Measurements from ENCODE around the gene TNIK.
A peak's percentile ranks its signal among the peaks of the same experiment; 100 is the strongest.

The TNIK gene

GRCh38 chr3:171072432-171072831 is 387.8 kb downstream of the TNIK start:
- DNase-seq (ENCODE audit: low read depth) = no peak

GRCh38 chr3:171068658-171069057 is 391.5 kb downstream of the TNIK start:
- DNase-seq (ENCODE audit: low read depth) = peak; percentile 38

DNA sequence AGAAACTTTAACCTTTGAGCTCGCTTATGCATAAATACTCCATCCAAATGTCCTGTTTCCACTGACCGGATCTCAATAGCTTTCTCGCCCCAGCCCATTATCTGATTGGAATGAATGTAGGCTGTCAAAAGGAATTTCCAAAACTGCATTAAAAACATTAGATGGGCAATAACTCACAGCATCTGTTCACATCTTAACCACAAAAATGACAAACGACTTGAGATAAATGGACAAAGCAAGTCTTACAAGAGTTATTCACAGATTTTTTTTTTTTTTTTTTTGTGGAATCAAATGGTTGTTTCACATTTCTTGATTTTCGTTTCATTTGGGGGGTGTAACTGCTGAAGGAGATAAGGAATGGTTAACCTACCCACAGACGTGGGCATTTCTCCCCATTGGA is 394.0 kb downstream of the TNIK start:
- DNase-seq (ENCODE audit: low read depth) = no peak

DNA sequence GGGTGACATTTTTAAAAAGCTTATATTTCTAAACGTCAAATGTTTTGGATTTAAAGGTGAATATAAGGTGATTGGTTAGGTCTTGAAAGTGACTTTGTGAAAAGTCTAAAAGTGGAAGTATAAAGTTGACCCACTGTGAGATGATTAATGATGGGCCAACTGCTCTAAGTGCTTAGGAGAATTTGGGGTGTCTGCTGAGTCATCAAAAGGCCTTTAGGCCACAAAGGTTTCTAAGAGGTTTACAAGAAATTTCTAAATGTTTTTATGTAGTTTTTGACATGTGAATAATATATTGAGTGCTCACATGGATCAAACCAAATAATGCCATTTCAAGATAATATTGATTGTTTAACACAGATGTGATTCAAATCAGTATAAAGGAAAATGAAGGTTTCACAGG is 394.5 kb downstream of the TNIK start:
- no peak for DNase-seq (ENCODE audit: low read depth)

DNA sequence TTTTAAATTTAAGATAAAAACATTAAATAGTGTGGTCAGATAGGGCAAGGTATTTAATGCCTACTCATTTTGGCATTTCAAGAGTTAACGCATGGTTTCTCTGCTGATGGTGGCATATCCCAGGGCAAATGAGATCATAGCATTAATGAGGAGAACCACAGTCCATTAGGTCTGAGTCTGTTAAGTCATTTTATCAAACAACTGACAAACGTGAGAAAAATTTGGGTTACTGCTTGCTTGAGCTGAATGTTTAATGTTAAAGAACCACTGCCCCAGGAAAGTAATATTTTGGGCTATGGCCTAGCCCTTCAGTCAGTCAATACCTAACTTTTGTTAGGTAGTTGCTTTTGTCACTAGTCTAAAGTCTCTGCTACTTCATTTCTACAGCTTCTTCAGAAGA is 395.7 kb downstream of the TNIK start:
- DNase-seq (ENCODE audit: low read depth) = peak; percentile 43

DNA sequence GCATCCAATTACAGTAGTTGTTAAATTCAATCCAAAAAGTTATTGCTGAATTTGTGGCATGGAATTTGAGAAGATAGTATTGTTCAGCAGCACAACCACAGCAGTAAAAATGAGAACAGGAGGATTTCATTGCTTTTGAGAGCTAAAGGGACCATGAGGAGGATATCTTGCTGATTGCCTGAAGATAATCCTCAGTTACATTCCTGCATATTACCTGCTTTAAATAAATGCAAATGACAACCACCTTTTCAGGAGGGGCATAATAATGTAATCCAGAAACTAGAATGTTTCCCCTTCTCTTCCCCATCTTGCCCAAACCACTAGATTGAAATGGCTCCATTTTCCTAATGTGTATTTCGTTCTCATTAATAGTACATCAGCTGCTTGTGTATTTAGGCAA is 398.5 kb downstream of the TNIK start:
- DNase-seq (ENCODE audit: low read depth) = no peak

DNA sequence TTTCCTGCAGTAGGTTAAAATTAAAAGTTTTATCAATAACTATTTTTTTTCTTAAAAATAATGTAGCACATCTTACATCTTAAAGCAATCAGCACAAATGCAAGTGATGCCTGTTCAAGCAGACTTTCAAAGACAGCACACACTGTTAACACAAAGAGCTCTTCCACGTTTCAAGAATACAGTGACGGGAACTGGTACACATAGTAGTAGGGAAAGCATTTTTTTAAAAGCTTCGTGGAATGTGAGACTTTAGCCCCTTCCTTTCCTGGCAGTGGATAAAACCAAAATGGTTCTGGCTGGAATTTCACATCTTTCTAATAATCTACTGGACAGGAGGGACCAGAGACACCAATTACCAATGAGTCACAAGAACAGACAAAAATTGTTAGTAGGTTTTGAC is 400.2 kb downstream of the TNIK start:
- no peak for DNase-seq (ENCODE audit: low read depth)

DNA sequence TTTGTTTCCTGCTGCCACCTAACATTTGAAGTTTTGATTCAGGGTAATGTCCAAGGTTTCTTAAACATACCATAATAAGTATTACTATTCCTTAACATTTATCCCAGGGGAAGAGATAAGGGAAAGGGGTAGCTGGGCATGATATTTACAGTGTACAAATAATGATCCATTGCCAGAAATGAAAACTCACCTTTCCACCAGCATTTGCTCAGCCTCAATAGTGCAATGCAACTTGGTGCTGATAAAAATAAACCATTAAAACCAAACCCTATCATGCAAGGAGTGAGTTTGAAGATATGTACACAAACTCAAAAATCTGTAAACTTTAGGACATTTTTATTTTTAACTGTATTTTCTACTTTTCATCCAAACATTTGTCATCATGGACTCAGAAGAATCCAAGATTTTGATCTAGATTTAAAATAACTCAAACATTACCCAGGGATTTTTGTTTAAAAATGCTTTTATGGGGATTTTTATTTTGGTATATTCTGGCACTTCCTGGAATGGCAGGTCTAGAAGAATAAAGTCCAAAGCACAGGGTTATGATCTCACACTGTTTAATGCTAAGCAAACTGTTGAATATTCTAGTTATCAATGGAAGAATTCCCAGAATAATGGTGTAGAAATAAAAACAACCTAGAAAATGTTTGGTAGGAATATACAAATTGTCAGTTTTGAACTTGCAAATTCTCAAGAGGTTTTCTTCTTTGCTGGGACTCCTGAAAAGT is 401.2 kb downstream of the TNIK start:
- DNase-seq (ENCODE audit: low read depth) = no peak

DNA sequence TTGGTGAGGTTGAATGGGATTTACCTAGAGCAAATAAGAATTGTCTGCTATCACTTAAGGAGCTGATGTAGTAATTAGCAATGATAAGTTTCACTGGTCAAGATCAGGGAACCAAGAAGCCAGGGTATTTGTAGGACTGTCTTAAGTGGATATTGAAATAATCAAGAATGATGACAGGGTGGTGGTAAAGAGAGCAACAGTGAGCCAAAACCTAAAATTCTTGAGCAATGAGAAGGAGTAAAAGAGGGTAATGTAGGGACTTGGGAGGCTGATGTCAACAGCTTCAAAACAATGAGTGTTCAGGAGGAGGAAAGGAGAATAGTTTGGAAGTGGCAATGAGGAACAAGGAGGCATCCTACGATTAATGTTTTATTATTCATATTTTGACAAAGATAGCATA is 402.1 kb downstream of the TNIK start:
- DNase-seq (ENCODE audit: low read depth) = peak; percentile 57

GRCh38 chr3:171057072-171057471 is 403.1 kb downstream of the TNIK start:
- no peak for DNase-seq (ENCODE audit: low read depth)

- peak; percentile 54 for DNase-seq (ENCODE audit: low read depth)
Observed at GRCh38 chr3:171056528-171056927, 403.7 kb downstream of the TNIK start.

GRCh38 chr3:171055336-171056178 is 404.6 kb downstream of the TNIK start:
- peak; percentile 63 for DNase-seq (ENCODE audit: low read depth)

DNA sequence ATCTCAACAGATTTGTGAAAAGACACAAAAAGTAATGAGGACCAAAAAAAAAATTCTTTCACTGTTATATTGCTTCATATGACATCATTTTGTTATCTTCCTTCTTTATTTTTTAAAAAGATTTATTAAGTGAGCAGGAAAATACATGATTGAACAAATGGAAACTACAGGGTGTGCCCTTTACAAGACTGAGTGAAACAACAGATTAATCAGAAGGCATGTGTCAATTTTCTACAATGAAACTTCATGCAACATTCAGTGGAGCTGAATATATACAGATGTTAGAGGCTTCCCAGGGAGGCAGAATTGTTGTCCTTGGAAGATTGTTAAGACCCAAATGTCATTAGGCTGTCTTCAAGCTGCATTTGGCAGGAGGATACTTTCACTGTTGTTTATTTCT is 405.3 kb downstream of the TNIK start:
- no peak for DNase-seq (ENCODE audit: low read depth)

GRCh38 chr3:171054231-171054630 is 406.0 kb downstream of the TNIK start:
- no peak for DNase-seq (ENCODE audit: low read depth)

DNA sequence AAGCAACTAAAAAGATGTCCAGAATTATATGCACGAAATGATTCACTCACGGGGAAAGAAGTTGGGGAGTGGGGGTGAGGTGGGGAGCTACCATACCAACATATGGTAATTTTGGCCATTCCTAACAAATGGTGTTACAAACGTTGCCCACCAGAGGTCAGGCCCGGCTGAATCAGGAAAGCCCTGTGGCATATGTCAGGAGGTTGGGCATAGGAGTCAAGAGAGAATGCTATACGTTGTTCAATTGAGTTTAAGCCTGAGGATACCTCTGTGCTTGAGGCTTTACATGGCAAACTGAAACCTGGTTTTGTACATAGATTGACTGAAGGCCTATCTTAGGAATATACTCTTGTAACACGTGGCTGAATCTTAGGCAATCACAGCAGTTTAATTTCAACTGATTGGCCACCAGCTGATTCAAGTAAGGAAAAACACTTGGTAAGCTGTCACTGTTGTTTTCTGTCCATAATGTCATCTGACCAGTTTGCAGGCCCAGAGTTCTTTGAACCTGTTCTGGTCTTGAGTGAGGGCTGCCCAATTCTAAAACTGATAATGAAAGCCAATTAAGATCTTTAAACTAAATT is 410.3 kb downstream of the TNIK start:
- DNase-seq (ENCODE audit: low read depth) = peak; percentile 74

DNA sequence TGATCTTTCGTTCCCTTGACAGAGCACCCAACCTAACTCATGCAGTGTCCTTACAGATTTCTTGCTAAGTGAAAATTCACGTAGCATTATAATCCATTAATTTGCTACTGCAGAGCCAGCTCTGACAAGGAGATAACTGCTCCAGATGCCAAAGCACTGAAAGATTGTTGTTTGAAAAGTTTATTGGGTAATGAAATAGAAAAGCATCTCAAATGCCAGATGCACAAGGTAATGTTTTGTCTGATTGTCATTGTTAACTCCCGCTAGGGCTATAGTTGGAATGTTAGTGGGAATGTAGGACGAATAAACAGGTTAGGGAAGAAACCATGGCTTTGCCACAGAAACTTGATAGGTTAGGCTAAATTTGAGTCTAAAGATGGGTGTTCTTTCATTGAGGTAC is 413.4 kb downstream of the TNIK start:
- DNase-seq (ENCODE audit: low read depth) = no peak

DNA sequence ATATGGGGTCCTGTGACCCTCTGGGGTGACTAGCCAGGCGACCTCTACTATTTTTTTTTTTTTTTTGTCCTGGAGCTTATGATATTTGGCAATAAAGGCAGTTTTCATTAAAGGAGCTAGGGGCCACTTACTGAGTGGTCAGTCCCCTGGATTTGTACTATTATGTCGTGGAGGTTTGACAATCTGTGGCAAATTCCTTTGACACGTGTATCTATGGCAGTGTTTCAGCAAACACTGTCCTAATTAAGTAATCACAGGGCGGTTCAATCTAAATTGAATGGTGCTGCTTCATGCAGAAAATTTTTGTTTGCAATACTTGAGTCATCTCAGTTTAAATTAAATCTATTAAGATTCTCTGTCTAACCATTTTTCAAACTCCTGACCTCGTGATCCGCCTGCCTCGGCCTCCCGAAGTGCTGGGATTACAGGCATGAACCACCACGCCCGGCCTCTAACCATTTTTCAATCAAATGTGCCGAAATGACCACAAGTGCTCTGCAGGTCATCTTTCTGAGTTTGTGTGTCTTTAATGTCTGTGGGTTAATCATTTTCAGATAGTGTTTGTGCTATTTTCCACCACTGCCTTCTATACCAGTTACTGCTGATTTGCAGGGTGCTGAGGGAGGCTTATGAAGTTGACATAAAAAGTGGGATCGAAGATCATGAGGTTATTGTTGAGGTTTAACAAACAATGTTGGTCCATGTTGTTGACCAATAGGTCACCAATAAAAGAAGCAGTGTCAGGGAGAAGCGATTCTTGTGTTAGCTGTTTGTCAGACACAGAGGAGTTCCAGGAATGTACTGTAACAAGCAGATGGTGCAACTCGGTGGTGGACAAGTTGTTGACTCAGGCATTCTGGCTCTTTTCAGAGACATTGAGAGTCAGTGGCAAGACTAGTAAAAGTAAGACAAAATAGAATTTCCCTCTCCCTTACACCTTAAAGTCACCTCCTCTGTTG is 415.1 kb downstream of the TNIK start:
- peak; percentile 87 for DNase-seq (ENCODE audit: low read depth)

DNA sequence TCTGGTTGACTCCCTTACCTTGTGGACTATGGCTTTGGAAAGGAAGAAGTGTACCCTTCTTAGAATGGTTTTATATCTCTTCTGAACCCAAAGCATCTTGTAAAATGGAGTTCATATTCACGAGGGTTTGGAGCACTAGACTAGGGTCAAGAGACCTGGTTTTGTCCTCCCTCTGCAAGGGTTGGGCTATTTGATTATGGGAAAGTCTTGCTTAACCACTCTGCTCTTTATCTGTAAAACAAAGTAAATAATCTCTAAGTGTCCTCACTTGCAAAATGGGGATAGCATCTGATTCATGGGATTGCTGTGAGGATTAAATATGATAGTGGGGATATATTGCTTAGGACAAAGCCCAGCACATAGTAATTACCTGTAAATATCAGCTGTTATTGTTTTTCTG is 415.8 kb downstream of the TNIK start:
- no peak for DNase-seq (ENCODE audit: low read depth)

GRCh38 chr3:171039674-171040073 is 420.5 kb downstream of the TNIK start:
- DNase-seq (ENCODE audit: low read depth) = no peak

- no peak for DNase-seq (ENCODE audit: low read depth)
Observed at GRCh38 chr3:171038342-171038741, 421.9 kb downstream of the TNIK start.

- DNase-seq (ENCODE audit: low read depth) = peak; percentile 97
Observed at GRCh38 chr3:171028779-171029232, 431.4 kb downstream of the TNIK start.
